ENCODE data around the gene CSF1.
"Not testable (repeated sequence)": the region's sequence is repeated elsewhere in the genome, so short reads cannot be mapped to it uniquely, and the experiment has no call there.

Gene CSF1

GRCh38 chr1:109946511-109946910, 35.9 kb downstream of the CSF1 start:
- no peak for DNase-seq

- no peak for DNase-seq
These were observed 37.1 kb downstream of the CSF1 start for GRCh38 chr1:109947582-109948284.

GRCh38 chr1:109948285-109948630, 37.6 kb downstream of the CSF1 start:
- DNase-seq: no peak

GRCh38 chr1:109950038-109950437, 39.4 kb downstream of the CSF1 start:
- DNase-seq: no peak

- DNase-seq: no peak
These were observed 39.9 kb downstream of the CSF1 start for GRCh38 chr1:109950509-109950908.

GRCh38 chr1:109951501-109951900, 40.9 kb downstream of the CSF1 start:
- DNase-seq: not testable (repeated sequence)

GRCh38 chr1:109954041-109954512, 43.4 kb downstream of the CSF1 start:
- DNase-seq: no peak

- DNase-seq: no peak
These were observed 49.0 kb downstream of the CSF1 start for GRCh38 chr1:109959632-109959973.

GRCh38 chr1:109959974-109960744, 49.5 kb downstream of the CSF1 start:
- no peak for DNase-seq

GRCh38 chr1:109960745-109961094, 50.1 kb downstream of the CSF1 start:
- no peak for DNase-seq

GRCh38 chr1:109963864-109964263, 53.2 kb downstream of the CSF1 start:
- DNase-seq: no peak

- no peak for DNase-seq
These were observed 58.6 kb downstream of the CSF1 start for GRCh38 chr1:109969146-109969829.

- DNase-seq: no peak
These were observed 59.3 kb downstream of the CSF1 start for GRCh38 chr1:109969907-109970306.

- no peak for DNase-seq
These were observed 60.9 kb downstream of the CSF1 start for GRCh38 chr1:109971559-109971958.

- DNase-seq: no peak
These were observed 63.5 kb downstream of the CSF1 start for GRCh38 chr1:109974191-109974590.

- no peak for DNase-seq
These were observed 65.1 kb downstream of the CSF1 start for GRCh38 chr1:109975718-109976117.

GRCh38 chr1:109976762-109977161, 66.1 kb downstream of the CSF1 start:
- DNase-seq: no peak

GRCh38 chr1:109977225-109977624, 66.6 kb downstream of the CSF1 start:
- DNase-seq: no peak

- no peak for DNase-seq
These were observed 67.2 kb downstream of the CSF1 start for GRCh38 chr1:109977657-109978378.

GRCh38 chr1:109978761-109979488, 68.3 kb downstream of the CSF1 start:
- no peak for DNase-seq

- DNase-seq: no peak
These were observed 68.9 kb downstream of the CSF1 start for GRCh38 chr1:109979489-109980091.
